ENCODE measurements around the gene ZNF253. TPM values are rescaled to one million over a fixed set of nuclear protein-coding genes. Genes with fewer than 3 reads are reported as not detected.

The ZNF253 gene
- total and polyA plus RNA-seq, 10 of the 15 experiments (the other 5 are each of a cell fraction or from before 2014, with no cell fraction given), result 2.6 to 8.9 (median 5.2) TPM

DNA sequence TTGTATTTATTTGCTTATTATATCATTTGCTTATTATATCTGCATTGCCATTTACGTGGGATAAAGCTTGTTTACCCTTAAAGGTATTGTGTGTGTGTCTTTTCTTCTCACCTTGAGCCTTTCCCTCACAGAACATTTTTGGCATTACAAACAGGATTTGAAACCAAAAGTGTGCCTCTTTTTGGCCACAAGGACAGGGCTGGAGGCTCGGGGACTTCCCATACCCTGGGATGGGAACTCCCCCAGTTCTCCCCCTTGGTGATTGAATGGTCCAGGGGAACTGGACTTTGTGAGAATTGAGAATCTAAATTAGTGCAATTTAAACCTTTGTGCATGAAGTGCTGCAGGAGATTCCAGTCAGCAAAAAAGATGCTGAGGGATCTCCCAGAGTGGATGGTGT, 41.8 kb upstream of the ZNF253 start (continued):
- no peak; a peak in 1 of 4 replicates for TF ChIP-seq ETV6 (conservative IDR thresholded peaks at IDR 0.05 in 1 of 2, IDR thresholded peaks at IDR 0.05 in 1 of 2; ENCODE audit: borderline replicate concordance in 1 of 2, low read depth in 1 of 2)
- peak; percentile 86 for TF ChIP-seq RUNX3 (IDR thresholded peaks at IDR 0.05; ENCODE audit: low read length)
- TF ChIP-seq EGR1 (IDR thresholded peaks at IDR 0.05; ENCODE audit: borderline replicate concordance in 1 of 2, low read depth in 2 of 2, low read length in 2 of 2), result no peak
- no peak for TF ChIP-seq ESRRA (IDR thresholded peaks at IDR 0.05; ENCODE audit: low read length)
- TF ChIP-seq CBX5 (IDR thresholded peaks at IDR 0.05; ENCODE audit: low read depth), result peak; percentile 78
- no peak for TF ChIP-seq HDGF (IDR thresholded peaks at IDR 0.05)
- no peak for TF ChIP-seq ZNF622 (IDR thresholded peaks at IDR 0.05)
- TF ChIP-seq CBFB (IDR thresholded peaks at IDR 0.05; ENCODE audit: low read depth), result no peak
- TF ChIP-seq, protein P1, sequence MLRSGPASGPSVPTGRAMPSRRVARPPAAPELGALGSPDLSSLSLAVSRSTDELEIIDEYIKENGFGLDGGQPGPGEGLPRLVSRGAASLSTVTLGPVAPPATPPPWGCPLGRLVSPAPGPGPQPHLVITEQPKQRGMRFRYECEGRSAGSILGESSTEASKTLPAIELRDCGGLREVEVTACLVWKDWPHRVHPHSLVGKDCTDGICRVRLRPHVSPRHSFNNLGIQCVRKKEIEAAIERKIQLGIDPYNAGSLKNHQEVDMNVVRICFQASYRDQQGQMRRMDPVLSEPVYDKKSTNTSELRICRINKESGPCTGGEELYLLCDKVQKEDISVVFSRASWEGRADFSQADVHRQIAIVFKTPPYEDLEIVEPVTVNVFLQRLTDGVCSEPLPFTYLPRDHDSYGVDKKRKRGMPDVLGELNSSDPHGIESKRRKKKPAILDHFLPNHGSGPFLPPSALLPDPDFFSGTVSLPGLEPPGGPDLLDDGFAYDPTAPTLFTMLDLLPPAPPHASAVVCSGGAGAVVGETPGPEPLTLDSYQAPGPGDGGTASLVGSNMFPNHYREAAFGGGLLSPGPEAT (IDR thresholded peaks at IDR 0.05; ENCODE audit: low read depth), result peak; percentile 88
- no peak for TF ChIP-seq SMARCA5 (IDR thresholded peaks at IDR 0.05)
- TF ChIP-seq, protein P2, sequence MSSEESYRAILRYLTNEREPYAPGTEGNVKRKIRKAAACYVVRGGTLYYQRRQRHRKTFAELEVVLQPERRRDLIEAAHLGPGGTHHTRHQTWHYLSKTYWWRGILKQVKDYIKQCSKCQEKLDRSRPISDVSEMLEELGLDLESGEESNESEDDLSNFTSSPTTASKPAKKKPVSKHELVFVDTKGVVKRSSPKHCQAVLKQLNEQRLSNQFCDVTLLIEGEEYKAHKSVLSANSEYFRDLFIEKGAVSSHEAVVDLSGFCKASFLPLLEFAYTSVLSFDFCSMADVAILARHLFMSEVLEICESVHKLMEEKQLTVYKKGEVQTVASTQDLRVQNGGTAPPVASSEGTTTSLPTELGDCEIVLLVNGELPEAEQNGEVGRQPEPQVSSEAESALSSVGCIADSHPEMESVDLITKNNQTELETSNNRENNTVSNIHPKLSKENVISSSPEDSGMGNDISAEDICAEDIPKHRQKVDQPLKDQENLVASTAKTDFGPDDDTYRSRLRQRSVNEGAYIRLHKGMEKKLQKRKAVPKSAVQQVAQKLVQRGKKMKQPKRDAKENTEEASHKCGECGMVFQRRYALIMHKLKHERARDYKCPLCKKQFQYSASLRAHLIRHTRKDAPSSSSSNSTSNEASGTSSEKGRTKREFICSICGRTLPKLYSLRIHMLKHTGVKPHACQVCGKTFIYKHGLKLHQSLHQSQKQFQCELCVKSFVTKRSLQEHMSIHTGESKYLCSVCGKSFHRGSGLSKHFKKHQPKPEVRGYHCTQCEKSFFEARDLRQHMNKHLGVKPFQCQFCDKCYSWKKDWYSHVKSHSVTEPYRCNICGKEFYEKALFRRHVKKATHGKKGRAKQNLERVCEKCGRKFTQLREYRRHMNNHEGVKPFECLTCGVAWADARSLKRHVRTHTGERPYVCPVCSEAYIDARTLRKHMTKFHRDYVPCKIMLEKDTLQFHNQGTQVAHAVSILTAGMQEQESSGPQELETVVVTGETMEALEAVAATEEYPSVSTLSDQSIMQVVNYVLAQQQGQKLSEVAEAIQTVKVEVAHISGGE (CRISPR knock-in tag; IDR thresholded peaks at IDR 0.05), result no peak
- no peak for TF ChIP-seq FOS (IDR thresholded peaks at IDR 0.05; ENCODE audit: borderline replicate concordance, extremely low read depth, insufficient read length)
- no peak for TF ChIP-seq CHD2 (IDR thresholded peaks at IDR 0.05; ENCODE audit: borderline replicate concordance, low read depth, low read length)
- TF ChIP-seq, protein P3, sequence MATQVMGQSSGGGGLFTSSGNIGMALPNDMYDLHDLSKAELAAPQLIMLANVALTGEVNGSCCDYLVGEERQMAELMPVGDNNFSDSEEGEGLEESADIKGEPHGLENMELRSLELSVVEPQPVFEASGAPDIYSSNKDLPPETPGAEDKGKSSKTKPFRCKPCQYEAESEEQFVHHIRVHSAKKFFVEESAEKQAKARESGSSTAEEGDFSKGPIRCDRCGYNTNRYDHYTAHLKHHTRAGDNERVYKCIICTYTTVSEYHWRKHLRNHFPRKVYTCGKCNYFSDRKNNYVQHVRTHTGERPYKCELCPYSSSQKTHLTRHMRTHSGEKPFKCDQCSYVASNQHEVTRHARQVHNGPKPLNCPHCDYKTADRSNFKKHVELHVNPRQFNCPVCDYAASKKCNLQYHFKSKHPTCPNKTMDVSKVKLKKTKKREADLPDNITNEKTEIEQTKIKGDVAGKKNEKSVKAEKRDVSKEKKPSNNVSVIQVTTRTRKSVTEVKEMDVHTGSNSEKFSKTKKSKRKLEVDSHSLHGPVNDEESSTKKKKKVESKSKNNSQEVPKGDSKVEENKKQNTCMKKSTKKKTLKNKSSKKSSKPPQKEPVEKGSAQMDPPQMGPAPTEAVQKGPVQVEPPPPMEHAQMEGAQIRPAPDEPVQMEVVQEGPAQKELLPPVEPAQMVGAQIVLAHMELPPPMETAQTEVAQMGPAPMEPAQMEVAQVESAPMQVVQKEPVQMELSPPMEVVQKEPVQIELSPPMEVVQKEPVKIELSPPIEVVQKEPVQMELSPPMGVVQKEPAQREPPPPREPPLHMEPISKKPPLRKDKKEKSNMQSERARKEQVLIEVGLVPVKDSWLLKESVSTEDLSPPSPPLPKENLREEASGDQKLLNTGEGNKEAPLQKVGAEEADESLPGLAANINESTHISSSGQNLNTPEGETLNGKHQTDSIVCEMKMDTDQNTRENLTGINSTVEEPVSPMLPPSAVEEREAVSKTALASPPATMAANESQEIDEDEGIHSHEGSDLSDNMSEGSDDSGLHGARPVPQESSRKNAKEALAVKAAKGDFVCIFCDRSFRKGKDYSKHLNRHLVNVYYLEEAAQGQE (IDR thresholded peaks at IDR 0.05; ENCODE audit: low read depth, low read length), result no peak
- TF ChIP-seq KDM1A (IDR thresholded peaks at IDR 0.05; ENCODE audit: borderline replicate concordance), result no peak
- TF ChIP-seq, protein P4, sequence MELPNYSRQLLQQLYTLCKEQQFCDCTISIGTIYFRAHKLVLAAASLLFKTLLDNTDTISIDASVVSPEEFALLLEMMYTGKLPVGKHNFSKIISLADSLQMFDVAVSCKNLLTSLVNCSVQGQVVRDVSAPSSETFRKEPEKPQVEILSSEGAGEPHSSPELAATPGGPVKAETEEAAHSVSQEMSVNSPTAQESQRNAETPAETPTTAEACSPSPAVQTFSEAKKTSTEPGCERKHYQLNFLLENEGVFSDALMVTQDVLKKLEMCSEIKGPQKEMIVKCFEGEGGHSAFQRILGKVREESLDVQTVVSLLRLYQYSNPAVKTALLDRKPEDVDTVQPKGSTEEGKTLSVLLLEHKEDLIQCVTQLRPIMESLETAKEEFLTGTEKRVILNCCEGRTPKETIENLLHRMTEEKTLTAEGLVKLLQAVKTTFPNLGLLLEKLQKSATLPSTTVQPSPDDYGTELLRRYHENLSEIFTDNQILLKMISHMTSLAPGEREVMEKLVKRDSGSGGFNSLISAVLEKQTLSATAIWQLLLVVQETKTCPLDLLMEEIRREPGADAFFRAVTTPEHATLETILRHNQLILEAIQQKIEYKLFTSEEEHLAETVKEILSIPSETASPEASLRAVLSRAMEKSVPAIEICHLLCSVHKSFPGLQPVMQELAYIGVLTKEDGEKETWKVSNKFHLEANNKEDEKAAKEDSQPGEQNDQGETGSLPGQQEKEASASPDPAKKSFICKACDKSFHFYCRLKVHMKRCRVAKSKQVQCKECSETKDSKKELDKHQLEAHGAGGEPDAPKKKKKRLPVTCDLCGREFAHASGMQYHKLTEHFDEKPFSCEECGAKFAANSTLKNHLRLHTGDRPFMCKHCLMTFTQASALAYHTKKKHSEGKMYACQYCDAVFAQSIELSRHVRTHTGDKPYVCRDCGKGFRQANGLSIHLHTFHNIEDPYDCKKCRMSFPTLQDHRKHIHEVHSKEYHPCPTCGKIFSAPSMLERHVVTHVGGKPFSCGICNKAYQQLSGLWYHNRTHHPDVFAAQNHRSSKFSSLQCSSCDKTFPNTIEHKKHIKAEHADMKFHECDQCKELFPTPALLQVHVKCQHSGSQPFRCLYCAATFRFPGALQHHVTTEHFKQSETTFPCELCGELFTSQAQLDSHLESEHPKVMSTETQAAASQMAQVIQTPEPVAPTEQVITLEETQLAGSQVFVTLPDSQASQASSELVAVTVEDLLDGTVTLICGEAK (IDR thresholded peaks at IDR 0.05; ENCODE audit: borderline replicate concordance), result no peak
- TF ChIP-seq ZNF217 (IDR thresholded peaks at IDR 0.05), result no peak
- TF ChIP-seq TCF12 (IDR thresholded peaks at IDR 0.05; ENCODE audit: low read depth, low read length), result no peak
- TF ChIP-seq TCF3 (IDR thresholded peaks at IDR 0.05; ENCODE audit: borderline replicate concordance, insufficient read depth, low read depth, low read length), result no peak
